Measurements from ENCODE around the gene PDCD7.
"Not testable (repeated sequence)": the region's sequence is repeated elsewhere in the genome, so short reads cannot be mapped to it uniquely, and the experiment has no call there.

Gene PDCD7

GRCh38 chr15:65115086-65115485 lies 18.5 kb downstream of the PDCD7 start, which contains the start of gene UBAP1L:
UBAP1L (minus strand) TSS chr15:65115200; CDS start chr15:65106215, 8,985 bp downstream.
- DNase-seq: no peak

DNA sequence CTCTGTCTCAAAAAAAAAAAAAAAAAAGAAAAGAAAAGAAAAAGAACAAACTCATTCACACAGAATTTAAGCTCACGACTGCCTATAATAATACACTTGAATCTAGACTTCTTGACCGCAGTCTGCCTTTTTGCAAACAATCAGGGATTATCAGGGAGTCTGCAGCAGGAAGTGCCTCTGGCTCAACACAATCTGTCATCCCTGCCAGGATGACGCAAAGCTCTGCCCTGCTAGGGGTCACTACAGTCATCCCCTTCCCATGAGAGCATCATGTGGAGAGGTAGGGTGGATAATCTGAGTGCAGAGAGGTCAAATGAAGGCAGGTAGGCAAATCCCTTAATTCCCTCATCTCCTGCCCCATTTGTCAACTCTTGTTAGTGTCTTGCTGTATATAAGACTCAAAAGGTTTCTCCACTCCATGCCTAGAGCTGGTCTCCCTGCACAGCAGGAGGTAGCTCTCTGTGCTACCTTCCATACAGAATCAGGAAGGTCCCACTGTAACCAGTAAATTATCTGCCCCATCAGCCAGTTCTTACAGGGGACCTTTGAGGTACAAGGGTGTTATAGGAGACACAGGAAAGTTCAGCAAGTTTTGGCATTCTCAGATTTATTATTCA lies 22.8 kb downstream of the PDCD7 start:
- no peak for DNase-seq

DNA sequence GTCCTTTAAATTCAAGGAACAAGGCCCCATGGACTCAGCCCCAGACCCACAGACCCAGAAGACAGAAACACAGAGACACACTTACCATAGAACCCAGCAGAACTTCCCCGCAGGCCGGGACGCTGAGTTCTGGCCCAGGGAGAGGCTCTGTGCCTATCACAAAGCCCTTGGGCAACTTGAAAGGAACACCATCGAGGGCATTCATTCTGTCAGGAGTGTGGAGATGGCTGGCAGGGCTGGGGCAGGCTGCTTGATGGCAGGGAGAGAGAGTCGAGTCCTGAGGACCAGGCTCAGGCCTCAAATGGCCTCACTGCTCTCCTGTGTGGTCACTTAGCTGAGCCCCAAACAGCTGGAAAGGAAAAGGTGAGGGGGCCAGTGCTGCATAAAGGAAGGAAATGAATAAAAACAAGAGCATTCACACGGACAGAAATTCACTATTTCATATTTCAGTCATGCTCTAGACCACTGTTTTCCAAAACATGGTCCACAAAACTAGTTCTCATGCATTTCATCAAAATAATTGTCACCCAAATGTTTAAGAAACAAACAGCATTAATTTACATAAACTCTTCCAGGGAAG lies 27.5 kb downstream of the PDCD7 start:
- no peak for DNase-seq

DNA sequence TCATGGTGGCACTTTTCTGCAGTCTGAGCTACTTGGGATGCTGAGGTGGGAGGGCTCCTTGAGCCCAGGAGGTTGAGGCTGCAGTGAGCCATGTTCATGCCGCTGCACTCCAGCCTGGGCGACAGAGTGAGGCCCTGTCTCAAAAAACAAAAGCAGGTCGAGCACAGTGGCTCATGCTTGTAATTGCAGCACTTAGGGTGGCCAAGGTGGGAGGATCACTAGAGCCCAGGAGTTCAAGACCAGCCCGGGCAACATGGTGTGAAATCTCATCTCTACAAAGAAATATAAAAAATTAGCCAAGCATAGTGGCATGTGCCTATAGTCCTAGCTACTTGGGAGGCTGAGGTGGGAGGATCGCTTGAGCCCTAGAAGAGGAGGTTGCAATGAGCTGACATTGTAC lies 28.6 kb downstream of the PDCD7 start:
- no peak for DNase-seq

DNA sequence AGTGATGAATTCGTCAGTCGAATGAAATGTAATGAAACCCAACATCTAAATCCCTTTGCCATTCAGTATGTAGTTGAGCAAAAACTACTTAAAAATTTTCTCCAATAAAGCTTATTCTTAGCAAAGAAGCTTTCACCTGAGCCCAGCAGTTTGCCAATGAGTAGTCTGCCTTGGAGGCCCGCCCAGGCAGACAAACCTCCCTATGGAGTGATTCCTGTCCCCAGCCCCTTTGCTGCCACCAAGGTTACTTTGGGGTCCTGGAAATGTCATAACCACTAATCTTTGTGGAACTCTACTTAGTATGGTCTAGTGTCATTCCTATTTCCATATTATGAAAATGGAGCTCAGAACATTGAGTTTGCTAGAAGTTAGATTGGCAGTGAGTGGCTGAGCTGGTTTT lies 30.7 kb downstream of the PDCD7 start:
- DNase-seq: no peak

- DNase-seq: no peak
Measured at GRCh38 chr15:65101891-65102708, 31.5 kb downstream of the PDCD7 start.

DNA sequence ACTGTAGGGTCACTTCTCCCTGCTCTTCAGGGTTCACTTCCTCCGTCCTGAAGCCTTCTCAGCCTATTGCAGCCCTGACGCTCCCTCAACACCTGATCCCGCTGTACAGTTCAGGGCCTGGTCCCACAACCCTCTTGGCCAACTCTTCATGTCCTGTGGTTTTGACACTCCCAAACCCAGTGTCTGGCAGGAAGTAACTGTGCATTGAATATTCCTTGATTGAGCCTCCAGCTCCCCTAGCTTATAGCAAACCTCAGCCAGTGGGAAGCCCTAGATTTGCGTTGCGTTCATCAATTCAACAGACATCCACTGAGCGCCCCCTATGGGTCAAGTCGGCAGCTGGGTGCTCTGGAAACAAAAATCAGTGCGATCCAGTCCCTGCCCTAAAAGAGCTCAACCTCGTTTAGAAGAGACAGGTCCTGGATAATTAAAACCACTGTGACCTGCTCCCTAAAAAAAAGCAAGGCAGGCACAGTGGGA lies 32.2 kb downstream of the PDCD7 start:
- peak; percentile 28 for DNase-seq

GRCh38 chr15:65100442-65100841 lies 33.2 kb downstream of the PDCD7 start:
- no peak for DNase-seq

DNA sequence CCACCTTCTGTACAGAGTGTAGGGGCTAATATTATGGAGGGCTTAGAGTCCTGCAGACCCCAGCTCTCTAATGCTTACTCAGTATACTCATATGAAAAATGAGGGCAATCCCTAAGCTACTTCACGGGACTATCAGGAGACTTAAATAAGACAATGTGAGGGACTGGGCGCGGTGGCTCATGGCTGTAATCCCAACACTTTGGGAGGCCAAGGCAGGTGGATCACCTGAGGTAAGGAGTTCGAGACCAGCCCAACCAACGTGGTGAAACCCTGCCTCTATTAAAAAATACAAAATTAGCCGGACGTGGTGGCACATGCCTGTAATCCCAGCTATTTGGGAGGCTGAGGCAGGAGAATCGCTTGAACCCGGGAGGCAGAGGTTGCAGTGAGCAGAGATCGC lies 33.8 kb downstream of the PDCD7 start:
- DNase-seq: not testable (repeated sequence)

GRCh38 chr15:65099336-65099735 lies 34.3 kb downstream of the PDCD7 start:
- no peak for DNase-seq

DNA sequence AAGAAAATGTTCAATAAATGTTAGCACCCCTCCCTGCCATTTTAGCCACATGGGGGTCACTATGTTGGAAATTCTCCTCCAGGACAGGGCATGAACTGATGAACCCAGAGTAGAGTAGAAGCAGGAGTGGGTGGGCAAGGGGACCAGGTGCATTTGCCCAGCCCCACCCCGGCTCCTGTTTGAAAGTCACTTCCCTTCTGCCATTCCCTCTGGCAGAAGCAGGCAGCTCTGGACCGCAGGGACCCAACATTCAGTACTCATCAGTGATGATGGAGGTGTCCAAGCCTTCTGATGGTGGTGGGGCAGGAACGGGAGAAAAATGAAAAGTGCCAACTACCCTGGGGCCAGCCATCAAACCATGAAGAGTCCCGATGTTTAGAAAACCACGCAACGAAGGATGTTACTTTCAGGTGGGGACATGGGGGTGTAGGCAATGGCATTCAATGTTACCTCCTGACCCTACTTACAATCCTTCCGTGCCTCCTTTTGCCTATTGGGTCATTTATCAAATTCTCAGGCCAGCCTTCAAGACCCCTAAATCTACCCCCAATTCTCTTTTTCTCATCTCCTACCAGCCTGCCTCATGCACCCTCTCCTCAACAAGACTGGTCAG lies 35.9 kb downstream of the PDCD7 start:
- no peak for DNase-seq

DNA sequence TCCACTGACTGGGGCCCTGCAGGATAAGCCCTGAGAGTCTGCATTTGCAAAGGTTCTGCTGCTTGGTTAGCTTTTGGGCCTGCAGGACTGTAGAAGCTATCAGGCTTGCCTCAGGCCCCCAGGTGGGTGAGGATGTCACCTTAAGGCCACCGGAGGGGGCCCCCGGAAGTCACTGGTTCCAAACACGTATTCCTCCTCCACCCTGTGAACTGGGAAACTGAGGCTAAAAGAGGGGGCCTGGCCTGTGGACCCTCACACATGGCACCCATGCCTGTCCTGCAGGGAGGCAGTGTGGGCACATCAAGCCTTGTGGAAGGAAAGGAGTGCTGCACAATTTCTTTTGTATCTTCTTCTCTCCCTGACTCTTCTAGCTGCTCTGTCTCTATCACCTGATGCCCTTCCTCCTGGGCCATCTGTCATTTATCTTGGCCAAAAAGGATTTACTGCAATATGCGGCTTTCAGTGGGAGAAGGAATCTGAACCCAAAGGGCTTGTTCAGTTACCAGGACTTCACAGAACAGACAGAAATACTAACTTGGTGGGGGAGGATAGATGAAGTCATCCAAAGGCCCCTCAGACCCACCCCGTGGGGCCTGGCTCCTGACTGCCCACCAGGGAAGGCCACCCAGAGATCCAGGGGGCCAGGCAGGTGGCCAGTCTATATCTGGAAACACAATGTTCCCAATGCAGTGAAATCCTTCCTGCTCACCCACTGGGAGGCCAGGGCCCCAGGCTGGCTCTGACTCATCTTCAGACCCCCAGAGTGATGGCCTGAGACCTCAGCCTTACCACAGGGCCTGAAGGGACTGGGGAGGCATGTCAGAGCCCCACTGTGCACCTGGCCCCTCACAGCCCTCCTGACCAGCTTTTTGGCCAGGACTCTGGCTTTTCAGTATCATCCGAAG lies 36.9 kb downstream of the PDCD7 start:
- no peak for DNase-seq

GRCh38 chr15:65095747-65096104 lies 37.9 kb downstream of the PDCD7 start:
- no peak for DNase-seq

DNA sequence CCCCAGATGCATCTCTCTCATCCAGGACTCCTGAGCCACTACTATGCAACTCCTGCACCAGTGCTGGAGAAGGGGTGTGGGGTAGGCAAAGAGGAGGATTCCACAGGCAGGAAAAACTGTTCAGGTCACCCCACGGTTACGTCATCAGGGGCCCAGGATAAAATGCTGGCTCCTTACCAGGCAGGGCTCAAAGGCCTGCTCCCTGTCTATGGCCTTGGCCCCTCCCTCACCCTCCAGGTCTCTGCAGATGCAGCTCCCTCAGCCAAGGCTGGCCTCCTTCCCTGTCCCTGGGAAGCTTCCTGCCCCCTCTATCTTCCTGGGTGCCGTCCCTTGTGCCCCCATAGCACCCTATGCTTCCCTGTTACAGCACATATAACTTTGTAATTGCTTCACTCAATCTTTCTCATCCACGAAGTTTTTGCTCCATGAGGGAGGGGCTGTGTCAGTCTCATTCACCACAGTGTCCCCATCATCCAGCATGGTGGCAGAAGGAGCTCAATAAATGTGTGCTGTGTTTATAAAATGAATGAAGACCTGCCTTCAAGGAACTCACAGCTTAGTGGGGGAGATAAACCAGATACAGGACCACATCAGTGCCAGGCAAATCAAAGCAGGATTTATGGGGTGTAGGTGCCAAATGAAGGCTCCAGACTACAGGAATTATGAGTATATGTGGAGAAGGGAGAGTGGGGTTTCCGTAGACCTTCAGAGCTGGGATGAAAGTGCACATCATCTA lies 38.4 kb downstream of the PDCD7 start:
- DNase-seq: no peak

GRCh38 chr15:65094294-65094995 lies 39.2 kb downstream of the PDCD7 start:
- DNase-seq: no peak

GRCh38 chr15:65093793-65094170 lies 39.8 kb downstream of the PDCD7 start:
- DNase-seq: not testable (repeated sequence)

- DNase-seq: no peak
Measured at GRCh38 chr15:65092911-65093792, 40.5 kb downstream of the PDCD7 start.

DNA sequence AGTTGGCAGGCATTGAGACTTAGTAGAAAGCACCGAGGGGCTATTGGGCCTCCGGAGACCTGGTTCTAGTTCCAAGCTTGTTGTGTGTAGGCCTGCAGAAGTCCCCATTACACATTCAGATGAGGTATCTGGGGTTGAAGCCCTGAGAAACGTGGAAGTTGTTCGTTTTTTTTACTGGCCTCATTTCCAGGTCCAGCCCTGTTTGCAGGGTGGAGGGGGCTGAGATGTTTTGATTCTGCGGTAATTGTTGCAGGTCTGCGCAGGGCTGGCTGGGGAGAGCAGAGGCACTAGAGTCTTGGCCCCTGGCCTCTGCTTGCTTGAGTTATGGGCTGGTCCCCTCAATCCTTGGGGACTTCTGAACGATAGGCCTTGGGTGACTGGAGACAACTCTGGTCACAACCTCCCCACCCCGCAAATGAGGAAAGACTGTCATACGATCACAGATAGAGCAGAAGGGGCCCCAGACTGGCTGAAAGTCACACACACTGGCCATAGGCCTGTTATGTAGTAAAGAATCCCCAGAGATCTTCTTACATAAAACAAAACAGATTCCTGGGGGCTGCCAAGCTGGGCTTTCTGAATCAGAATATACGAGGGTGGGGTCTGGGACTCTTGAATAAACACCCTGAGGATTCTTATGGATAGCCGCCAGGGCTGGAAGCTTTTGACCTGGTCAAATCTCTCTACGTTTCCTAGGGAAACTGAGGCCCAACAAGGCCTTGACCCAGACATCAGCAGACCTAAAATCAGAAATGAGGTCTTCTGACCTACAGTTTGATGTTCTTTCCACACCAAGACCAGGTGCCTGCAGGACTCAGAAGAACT lies 41.5 kb downstream of the PDCD7 start:
- no peak for DNase-seq

DNA sequence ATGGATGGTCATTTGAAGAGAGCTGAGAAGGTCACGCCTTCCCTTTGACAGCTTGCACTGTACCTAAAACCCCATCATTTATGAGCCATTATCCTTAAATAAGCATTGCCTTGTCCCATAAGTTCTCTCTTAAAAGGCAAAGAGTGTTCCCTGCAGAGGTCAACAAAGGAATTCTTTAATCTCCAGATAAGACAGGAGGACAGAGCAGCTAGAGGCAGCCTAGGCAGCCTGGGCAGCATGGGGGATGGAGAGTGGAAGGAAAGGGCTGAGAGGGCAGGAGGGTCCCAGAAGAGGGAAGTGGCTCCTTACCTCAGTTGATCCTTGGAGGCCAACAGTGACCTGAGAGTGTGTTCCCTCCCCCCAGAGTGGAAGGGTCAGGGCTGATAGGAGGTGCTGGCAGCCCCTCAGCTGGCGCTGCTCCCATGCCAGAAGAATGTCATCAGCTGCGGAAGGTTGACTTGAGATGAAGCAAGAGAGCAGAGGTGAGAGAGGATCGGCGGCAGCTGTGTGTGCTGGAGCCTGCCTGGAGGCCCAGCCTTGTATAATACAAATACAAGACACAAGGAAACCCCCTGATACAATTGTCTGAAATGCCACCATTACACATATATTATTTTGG lies 44.3 kb downstream of the PDCD7 start:
- DNase-seq: no peak
